ENCODE data around the gene LRRC4C. TPM values are rescaled to one million over a fixed set of nuclear protein-coding genes. Genes with fewer than 3 reads are reported as not detected.

Gene LRRC4C
- total and polyA plus RNA-seq, 10 of the 15 experiments (the other 5 are each of a cell fraction or from before 2014, with no cell fraction given): 1.5 TPM; not detected in 9

DNA sequence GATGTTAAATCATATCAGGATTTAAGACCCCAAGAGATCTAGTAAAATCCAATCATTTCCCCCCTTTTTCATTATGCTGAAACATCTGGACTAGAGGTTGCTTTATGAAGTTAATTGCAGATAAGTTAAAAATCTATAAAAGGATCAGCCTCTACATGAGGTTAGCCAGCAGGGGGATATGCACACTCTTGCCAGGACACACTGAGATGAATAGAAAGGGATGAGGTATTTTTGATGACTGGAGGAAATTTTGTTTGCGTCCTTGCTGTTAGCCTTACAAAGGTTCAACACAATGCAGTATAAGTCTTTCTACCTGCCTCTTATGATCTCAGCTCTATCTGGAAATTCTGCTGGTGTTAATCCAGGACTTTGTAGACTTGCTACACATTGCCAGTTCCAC, 1034.3 kb downstream of the LRRC4C start (continued):
- TF ChIP-seq BACH1 (IDR thresholded peaks at IDR 0.05; ENCODE audit: borderline replicate concordance): no peak
- TF ChIP-seq HCFC1 (IDR thresholded peaks at IDR 0.05; ENCODE audit: low read length): no peak

DNA sequence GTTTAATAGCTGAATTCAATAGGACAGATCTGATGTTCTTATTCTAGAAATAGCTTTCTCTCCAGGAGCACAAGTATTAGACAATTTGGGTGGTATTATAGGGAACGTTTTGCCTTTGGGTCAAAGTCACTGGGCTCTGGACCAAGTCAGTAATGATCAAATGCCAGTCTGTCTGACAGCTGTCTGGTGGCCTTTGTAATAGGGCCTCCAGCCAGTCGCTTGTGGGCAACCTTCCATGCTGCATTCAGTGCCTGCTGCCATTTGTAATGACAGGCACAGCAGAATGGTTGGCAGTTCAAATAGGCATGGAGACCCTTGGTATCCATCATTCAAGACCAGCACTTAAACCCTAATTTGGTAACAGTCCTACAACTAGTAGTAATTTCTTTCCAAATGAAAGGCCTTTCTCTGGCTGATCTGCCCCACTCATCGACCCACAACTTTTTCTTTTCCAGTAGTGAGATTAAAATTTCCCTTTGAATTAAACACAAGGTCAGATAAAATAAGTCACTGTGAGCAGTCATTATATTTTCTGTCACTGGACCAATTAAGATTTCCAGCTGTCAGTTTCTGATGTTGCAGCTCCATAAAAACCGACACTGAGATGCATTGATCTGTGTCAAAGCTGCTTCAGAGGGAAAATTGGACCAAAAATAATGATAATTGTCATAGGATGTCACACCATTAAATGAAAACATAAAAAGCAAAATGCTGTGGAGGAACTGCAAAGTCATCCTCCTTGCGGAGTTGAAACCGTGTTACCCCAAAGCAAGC, 1038.1 kb downstream of the LRRC4C start:
- DNase-seq (ENCODE audit: low read depth, low spot score) (no peak), ATAC-seq (no peak), FAIRE-seq (no peak)
- no peak overlapping the region for H3K4me3 ChIP-seq
- no peaks in the 10 kb centered on the region for H3K4me1 ChIP-seq (ENCODE audit: control insufficient read depth, insufficient read depth, low read length)
- no peak overlapping the region for H2AFZ ChIP-seq (ENCODE audit: control insufficient read depth, low read depth, low read length)
- in situ Hi-C loops (cut with MboI) (no loop called here), intact Hi-C loops (cut with micrococcal nuclease; ENCODE audit: unreplicated experiment) (no loop called here)
- RAD21 ChIA-PET (ENCODE audit: unreplicated experiment): no interaction called here
- no peaks in the 10 kb centered on the region for H3K79me2 ChIP-seq (ENCODE audit: control insufficient read depth, insufficient read depth, low read length)
- 14% methylated on average over 6 of the region's 6 CpGs for WGBS (ENCODE audit: insufficient coverage, insufficient replicate concordance, low lambda C conversion rate, missing lambda C conversion rate)
- H3K36me3 ChIP-seq (ENCODE audit: control insufficient read depth in 2 of 2, insufficient read depth in 2 of 2, low read length in 1 of 2): no peaks in the 10 kb centered on the region
- CTCF ChIA-PET: no interaction called here
- SMC1A ChIA-PET (ENCODE audit: uncharacterized antibody, unreplicated experiment): no interaction called here
- H3K4me2 ChIP-seq (ENCODE audit: control insufficient read depth, insufficient read depth): no peak overlapping the region
- POLR2A ChIA-PET: no interaction called here
- TF ChIP-seq ZBED1 (IDR thresholded peaks at IDR 0.05; ENCODE audit: borderline replicate concordance) (no peak), BMI1 (IDR thresholded peaks at IDR 0.05; ENCODE audit: borderline replicate concordance) (no peak), EP300 (IDR thresholded peaks at IDR 0.05; ENCODE audit: borderline replicate concordance in 1 of 2, control insufficient read depth in 1 of 2, low read depth in 2 of 2, low read length in 2 of 2) (no peak), BACH1 (IDR thresholded peaks at IDR 0.05; ENCODE audit: borderline replicate concordance) (no peak), RELA (IDR thresholded peaks at IDR 0.05; ENCODE audit: borderline replicate concordance, partially characterized antibody) (no peak), ETV6 (conservative IDR thresholded peaks at IDR 0.05 in 1 of 2, IDR thresholded peaks at IDR 0.05 in 1 of 2; ENCODE audit: borderline replicate concordance in 1 of 2, low read depth in 1 of 2) (no peak), JUNB (IDR thresholded peaks at IDR 0.05) (no peak), SREBF1 (IDR thresholded peaks at IDR 0.05; ENCODE audit: low read length) (no peak), SP1 (IDR thresholded peaks at IDR 0.05; ENCODE audit: low read depth, low read length) (no peak), CHD2 (IDR thresholded peaks at IDR 0.05; ENCODE audit: borderline replicate concordance, low read depth, low read length) (no peak), SMAD5 (IDR thresholded peaks at IDR 0.05; ENCODE audit: low read depth) (no peak)
- TF ChIP-seq, protein P1, sequence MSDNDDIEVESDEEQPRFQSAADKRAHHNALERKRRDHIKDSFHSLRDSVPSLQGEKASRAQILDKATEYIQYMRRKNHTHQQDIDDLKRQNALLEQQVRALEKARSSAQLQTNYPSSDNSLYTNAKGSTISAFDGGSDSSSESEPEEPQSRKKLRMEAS (IDR thresholded peaks at IDR 0.05; ENCODE audit: low read depth, low read length): no peak
- TF ChIP-seq, protein P2, sequence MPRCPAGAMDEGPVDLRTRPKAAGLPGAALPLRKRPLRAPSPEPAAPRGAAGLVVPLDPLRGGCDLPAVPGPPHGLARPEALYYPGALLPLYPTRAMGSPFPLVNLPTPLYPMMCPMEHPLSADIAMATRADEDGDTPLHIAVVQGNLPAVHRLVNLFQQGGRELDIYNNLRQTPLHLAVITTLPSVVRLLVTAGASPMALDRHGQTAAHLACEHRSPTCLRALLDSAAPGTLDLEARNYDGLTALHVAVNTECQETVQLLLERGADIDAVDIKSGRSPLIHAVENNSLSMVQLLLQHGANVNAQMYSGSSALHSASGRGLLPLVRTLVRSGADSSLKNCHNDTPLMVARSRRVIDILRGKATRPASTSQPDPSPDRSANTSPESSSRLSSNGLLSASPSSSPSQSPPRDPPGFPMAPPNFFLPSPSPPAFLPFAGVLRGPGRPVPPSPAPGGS (IDR thresholded peaks at IDR 0.05; ENCODE audit: borderline replicate concordance, insufficient read depth, low read depth, low read length, poor library complexity, severe bottlenecking): no peak
- TF ChIP-seq, protein P3, sequence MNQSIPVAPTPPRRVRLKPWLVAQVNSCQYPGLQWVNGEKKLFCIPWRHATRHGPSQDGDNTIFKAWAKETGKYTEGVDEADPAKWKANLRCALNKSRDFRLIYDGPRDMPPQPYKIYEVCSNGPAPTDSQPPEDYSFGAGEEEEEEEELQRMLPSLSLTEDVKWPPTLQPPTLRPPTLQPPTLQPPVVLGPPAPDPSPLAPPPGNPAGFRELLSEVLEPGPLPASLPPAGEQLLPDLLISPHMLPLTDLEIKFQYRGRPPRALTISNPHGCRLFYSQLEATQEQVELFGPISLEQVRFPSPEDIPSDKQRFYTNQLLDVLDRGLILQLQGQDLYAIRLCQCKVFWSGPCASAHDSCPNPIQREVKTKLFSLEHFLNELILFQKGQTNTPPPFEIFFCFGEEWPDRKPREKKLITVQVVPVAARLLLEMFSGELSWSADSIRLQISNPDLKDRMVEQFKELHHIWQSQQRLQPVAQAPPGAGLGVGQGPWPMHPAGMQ (IDR thresholded peaks at IDR 0.05; ENCODE audit: borderline replicate concordance): no peak
- TF ChIP-seq, protein P4, sequence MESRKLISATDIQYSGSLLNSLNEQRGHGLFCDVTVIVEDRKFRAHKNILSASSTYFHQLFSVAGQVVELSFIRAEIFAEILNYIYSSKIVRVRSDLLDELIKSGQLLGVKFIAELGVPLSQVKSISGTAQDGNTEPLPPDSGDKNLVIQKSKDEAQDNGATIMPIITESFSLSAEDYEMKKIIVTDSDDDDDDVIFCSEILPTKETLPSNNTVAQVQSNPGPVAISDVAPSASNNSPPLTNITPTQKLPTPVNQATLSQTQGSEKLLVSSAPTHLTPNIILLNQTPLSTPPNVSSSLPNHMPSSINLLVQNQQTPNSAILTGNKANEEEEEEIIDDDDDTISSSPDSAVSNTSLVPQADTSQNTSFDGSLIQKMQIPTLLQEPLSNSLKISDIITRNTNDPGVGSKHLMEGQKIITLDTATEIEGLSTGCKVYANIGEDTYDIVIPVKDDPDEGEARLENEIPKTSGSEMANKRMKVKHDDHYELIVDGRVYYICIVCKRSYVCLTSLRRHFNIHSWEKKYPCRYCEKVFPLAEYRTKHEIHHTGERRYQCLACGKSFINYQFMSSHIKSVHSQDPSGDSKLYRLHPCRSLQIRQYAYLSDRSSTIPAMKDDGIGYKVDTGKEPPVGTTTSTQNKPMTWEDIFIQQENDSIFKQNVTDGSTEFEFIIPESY (IDR thresholded peaks at IDR 0.05): no peak
- no peaks in the 10 kb centered on the region for H4K20me1 ChIP-seq (ENCODE audit: control insufficient read depth, insufficient read depth)
- no TSS peak for BruUV-seq (replicated peaks)
- H3K9ac ChIP-seq (ENCODE audit: control insufficient read depth, insufficient read depth, low read length): no peak overlapping the region
- no peak overlapping the region for H3K27ac ChIP-seq (ENCODE audit: control insufficient read depth, insufficient read depth)
- no peaks in the 10 kb centered on the region for H3K9me3 ChIP-seq (replicated peaks; ENCODE audit: control insufficient read depth, insufficient read depth, low read length)
- no peaks in the 10 kb centered on the region for H3K27me3 ChIP-seq (replicated peaks in 1 of 2; ENCODE audit: control insufficient read depth in 2 of 2, insufficient read depth in 2 of 2, low read length in 1 of 2)
